Stimulated activated CD4-positive, alpha-beta T cell treated with anti-CD3 and anti-CD28 coated beads, Interleukin-15, amount 100 ng/mL, for 24 hours (primary cell): ENCODE measurements around the gene MAGEC3.
"Not testable (repeated sequence)": the region's sequence is repeated elsewhere in the genome, so short reads cannot be mapped to it uniquely, and the experiment has no call there.

Experiments used
- DNase-seq: peaks from one replicate; pipeline ENCODE4 v3.0.0-alpha.2; 2020

MAGEC3 gene

GRCh38 chrX:141838016-141838415 lies at the start of gene MAGEC3:
TSS of gene MAGEC3 (plus strand) at chrX:141838316. CDS start at chrX:141838316, 0 bp downstream.
- DNase-seq, result no peak

- DNase-seq, result no peak
Observed at GRCh38 chrX:141791856-141792255, 46.3 kb upstream of the MAGEC3 start.

GRCh38 chrX:141811438-141811837 lies 26.7 kb upstream of the MAGEC3 start:
- no peak for DNase-seq

GRCh38 chrX:141814213-141814857 lies 23.8 kb upstream of the MAGEC3 start:
- no peak for DNase-seq

- DNase-seq, result no peak
Observed at GRCh38 chrX:141815904-141816303, 22.2 kb upstream of the MAGEC3 start.

GRCh38 chrX:141832247-141832646 lies 5.9 kb upstream of the MAGEC3 start:
- DNase-seq, result no peak

- DNase-seq, result no peak
Observed at GRCh38 chrX:141839856-141840255, 1.7 kb downstream of the MAGEC3 start.

GRCh38 chrX:141857479-141857878 lies 19.4 kb downstream of the MAGEC3 start:
- no peak for DNase-seq

- DNase-seq, result no peak
Observed at GRCh38 chrX:141879616-141880015, 41.5 kb downstream of the MAGEC3 start.

GRCh38 chrX:141888811-141889210 lies 50.7 kb downstream of the MAGEC3 start:
- not testable (repeated sequence) for DNase-seq

- DNase-seq, result no peak
Observed at GRCh38 chrX:141894733-141895132, 56.6 kb downstream of the MAGEC3 start.

GRCh38 chrX:141897690-141898089 lies 59.6 kb downstream of the MAGEC3 start:
- no peak for DNase-seq

- no peak for DNase-seq
Observed at GRCh38 chrX:141902366-141902765, 64.2 kb downstream of the MAGEC3 start.

- no peak for DNase-seq
Observed at GRCh38 chrX:141903400-141904155, 65.5 kb downstream of the MAGEC3 start, which contains the start of gene MAGEC1. TSS of gene MAGEC1 (plus strand) at chrX:141903894. CDS start at chrX:141905073, 1,179 bp downstream.

- no peak for DNase-seq
Observed at GRCh38 chrX:141904262-141904661, 66.1 kb downstream of the MAGEC3 start.

GRCh38 chrX:141917801-141918200 lies 79.7 kb downstream of the MAGEC3 start:
- no peak for DNase-seq

GRCh38 chrX:141924293-141924692 lies 86.2 kb downstream of the MAGEC3 start:
- DNase-seq, result no peak

- DNase-seq, result no peak
Observed at GRCh38 chrX:141928432-141928831, 90.3 kb downstream of the MAGEC3 start.

GRCh38 chrX:141934059-141934641 lies 96.0 kb downstream of the MAGEC3 start:
- DNase-seq, result no peak

GRCh38 chrX:141935645-141936044 lies 97.5 kb downstream of the MAGEC3 start:
- no peak for DNase-seq

GRCh38 chrX:141936080-141936479 lies 98.0 kb downstream of the MAGEC3 start:
- DNase-seq, result no peak

GRCh38 chrX:141941234-141941633 lies 103.1 kb downstream of the MAGEC3 start:
- DNase-seq, result no peak

- no peak for DNase-seq
Observed at GRCh38 chrX:141945426-141945825, 107.3 kb downstream of the MAGEC3 start.

- no peak for DNase-seq
Observed at GRCh38 chrX:141947350-141947749, 109.2 kb downstream of the MAGEC3 start.
